IPS-15b (cell line): ENCODE data around the gene DPF3.

Experiments
- H3K27me3 ChIP-seq: one replicate; pipeline ENCODE4 v1.6.1; 2013; ENCODE audit warnings: low read length; ENCODE audit not compliant: control insufficient read depth, insufficient read depth
- H3K36me3 ChIP-seq: one replicate; pipeline ENCODE4 v1.6.1; 2013; ENCODE audit warnings: low read length; ENCODE audit not compliant: control insufficient read depth, insufficient read depth
- H3K4me1 ChIP-seq: one replicate; pipeline ENCODE4 v1.6.1; 2013; ENCODE audit warnings: mild to moderate bottlenecking, low read length; ENCODE audit not compliant: control insufficient read depth, insufficient read depth
- H3K4me3 ChIP-seq: one replicate; pipeline ENCODE4 v1.5.1; 2013; ENCODE audit warnings: low read depth, low read length
- H3K9ac ChIP-seq: one replicate; pipeline ENCODE4 v1.6.1; 2013; ENCODE audit warnings: low read depth, mild to moderate bottlenecking, low read length
- H3K9me3 ChIP-seq: one replicate; pipeline ENCODE4 v1.6.1; 2013; ENCODE audit warnings: mild to moderate bottlenecking, low read length; ENCODE audit not compliant: control insufficient read depth, insufficient read depth

DPF3 gene

GRCh38 chr14:72731252-72732020 is 162.5 kb downstream of the DPF3 start:
- no peaks in the 10 kb centered on the region for H3K36me3 ChIP-seq
- no peak overlapping the region for H3K4me3 ChIP-seq
- H3K27me3 ChIP-seq, result no peaks in the 10 kb centered on the region
- H3K9ac ChIP-seq, result no peak overlapping the region
- no peaks in the 10 kb centered on the region for H3K9me3 ChIP-seq
- no peaks in the 10 kb centered on the region for H3K4me1 ChIP-seq

DNA sequence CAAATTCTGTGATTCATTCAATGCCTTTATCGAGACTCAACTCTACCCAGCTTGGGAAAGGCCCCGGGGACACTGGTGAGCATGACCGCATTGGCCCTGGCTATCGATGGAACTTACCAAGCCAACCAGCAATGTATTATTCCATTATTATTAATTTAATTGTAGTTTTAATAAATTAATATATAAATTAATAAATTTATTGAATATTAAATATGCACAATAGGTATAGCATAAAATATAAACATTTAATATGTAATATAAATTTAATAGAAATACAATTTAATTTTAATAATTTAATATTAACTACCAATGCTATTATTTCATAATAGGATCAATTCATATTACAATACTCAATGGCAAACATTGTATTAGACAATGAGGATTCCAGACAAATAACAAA is 163.4 kb downstream of the DPF3 start:
- Histone ChIP-seq H3K27me3 (no peaks in the 10 kb centered on the region), H3K9ac (no peak overlapping the region), H3K9me3 (no peaks in the 10 kb centered on the region)

GRCh38 chr14:72726444-72726843 is 167.5 kb downstream of the DPF3 start:
- Histone ChIP-seq H3K36me3 (no peaks in the 10 kb centered on the region), H3K9ac (no peak overlapping the region), H3K9me3 (no peaks in the 10 kb centered on the region), H3K4me1 (no peaks in the 10 kb centered on the region), H3K27me3 (no peaks in the 10 kb centered on the region), H3K4me3 (no peak overlapping the region)

More for the DNA sequence above, 163.4 kb downstream of the DPF3 start:
- no peaks in the 10 kb centered on the region for H3K4me1 ChIP-seq
- no peak overlapping the region for H3K4me3 ChIP-seq
- H3K36me3 ChIP-seq, result no peaks in the 10 kb centered on the region

GRCh38 chr14:72723858-72724530 is 169.9 kb downstream of the DPF3 start:
- Histone ChIP-seq H3K9ac (no peak overlapping the region), H3K4me1 (no peaks in the 10 kb centered on the region), H3K9me3 (no peaks in the 10 kb centered on the region), H3K4me3 (no peak overlapping the region), H3K36me3 (no peaks in the 10 kb centered on the region), H3K27me3 (no peaks in the 10 kb centered on the region)

- Histone ChIP-seq H3K27me3 (no peaks in the 10 kb centered on the region), H3K9ac (no peak overlapping the region), H3K36me3 (no peaks in the 10 kb centered on the region), H3K4me1 (no peaks in the 10 kb centered on the region), H3K4me3 (no peak overlapping the region), H3K9me3 (no peaks in the 10 kb centered on the region)
Measured at GRCh38 chr14:72722201-72722785, 171.6 kb downstream of the DPF3 start.

DNA sequence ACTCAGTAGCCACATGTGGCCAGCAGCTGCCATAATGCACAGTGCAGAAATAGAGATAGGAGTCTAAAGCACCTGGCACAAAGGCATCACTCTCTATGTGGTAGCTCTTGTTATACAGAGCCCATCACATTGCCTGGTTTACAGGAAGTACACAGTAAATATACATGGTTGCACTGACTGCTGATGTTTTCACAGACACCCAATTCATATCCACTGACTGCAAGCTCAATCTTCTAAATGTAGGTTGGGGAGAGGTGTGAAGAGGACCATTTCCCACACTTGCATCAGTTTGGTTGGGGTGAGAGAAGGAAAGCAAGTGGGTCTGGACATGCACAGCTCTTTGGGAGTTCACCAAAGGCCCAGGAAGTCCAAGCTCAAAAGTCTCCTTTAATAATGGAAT is 172.8 kb downstream of the DPF3 start:
- Histone ChIP-seq H3K27me3 (no peaks in the 10 kb centered on the region), H3K9ac (no peak overlapping the region), H3K4me3 (no peak overlapping the region), H3K4me1 (no peaks in the 10 kb centered on the region), H3K9me3 (no peaks in the 10 kb centered on the region), H3K36me3 (no peaks in the 10 kb centered on the region)

DNA sequence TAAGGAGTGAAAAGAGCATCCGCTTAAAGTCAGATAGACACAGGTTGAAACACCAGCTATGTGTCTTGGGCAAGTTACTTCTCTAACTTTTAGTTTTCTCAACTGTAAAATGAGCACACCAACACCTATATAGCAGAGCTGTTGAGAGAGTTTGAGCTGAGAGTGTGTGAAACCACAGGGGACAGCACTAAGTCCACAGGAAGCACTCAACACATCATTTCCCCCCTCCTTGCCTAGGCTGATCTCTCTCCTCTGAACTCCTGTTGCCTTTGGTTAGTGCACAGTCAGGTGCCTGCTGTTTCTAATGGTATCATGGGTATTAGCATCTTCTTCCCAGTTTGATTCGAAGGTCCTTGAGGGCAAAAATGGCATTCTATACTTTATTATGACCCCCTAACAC is 176.7 kb downstream of the DPF3 start:
- Histone ChIP-seq H3K4me1 (no peaks in the 10 kb centered on the region), H3K9ac (no peak overlapping the region), H3K9me3 (no peaks in the 10 kb centered on the region), H3K36me3 (no peaks in the 10 kb centered on the region), H3K27me3 (no peaks in the 10 kb centered on the region), H3K4me3 (no peak overlapping the region)

GRCh38 chr14:72716476-72716875 is 177.4 kb downstream of the DPF3 start:
- H3K27me3 ChIP-seq, result no peaks in the 10 kb centered on the region
- H3K4me1 ChIP-seq, result no peaks in the 10 kb centered on the region

GRCh38 chr14:72715850-72716228 is 178.1 kb downstream of the DPF3 start:
- H3K4me1 ChIP-seq, result no peaks in the 10 kb centered on the region
- no peaks in the 10 kb centered on the region for H3K36me3 ChIP-seq
- no peak overlapping the region for H3K9ac ChIP-seq
- H3K27me3 ChIP-seq, result no peaks in the 10 kb centered on the region
- no peak overlapping the region for H3K4me3 ChIP-seq
- no peaks in the 10 kb centered on the region for H3K9me3 ChIP-seq

More at GRCh38 chr14:72716476-72716875, 177.4 kb downstream of the DPF3 start:
- Histone ChIP-seq H3K36me3 (no peaks in the 10 kb centered on the region), H3K9me3 (no peaks in the 10 kb centered on the region), H3K4me3 (no peak overlapping the region), H3K9ac (no peak overlapping the region)

- Histone ChIP-seq H3K27me3 (no peaks in the 10 kb centered on the region), H3K4me3 (no peak overlapping the region), H3K4me1 (no peaks in the 10 kb centered on the region), H3K36me3 (no peaks in the 10 kb centered on the region), H3K9ac (no peak overlapping the region), H3K9me3 (no peaks in the 10 kb centered on the region)
Measured at GRCh38 chr14:72715215-72715849, 178.6 kb downstream of the DPF3 start.

GRCh38 chr14:72714871-72715214 is 179.1 kb downstream of the DPF3 start:
- Histone ChIP-seq H3K9me3 (no peaks in the 10 kb centered on the region), H3K9ac (no peak overlapping the region), H3K27me3 (no peaks in the 10 kb centered on the region), H3K36me3 (no peaks in the 10 kb centered on the region), H3K4me3 (no peak overlapping the region), H3K4me1 (no peaks in the 10 kb centered on the region)
